Myocyte (in vitro differentiated cells): Measurements from ENCODE around the gene MIF. TPM values are rescaled to one million over a fixed set of nuclear protein-coding genes. Genes with fewer than 3 reads are reported as not detected.
"Not testable (repeated sequence)": the region's sequence is repeated elsewhere in the genome, so short reads cannot be mapped to it uniquely, and the experiment has no call there.

Source experiments
- DNase-seq: peaks from one replicate; pipeline ENCODE4 v3.0.0-alpha.2; 2012; ENCODE audit warnings: low read depth
- polyA plus RNA-seq: library from polyadenylated mRNA; unstranded; fragments of >200 nt; gene quantifications from one replicate; pipeline ENCODE4 v1.2.1, GENCODE V29; 2012; ENCODE audit warnings: missing spikeins
- total RNA-seq: library from RNA; depleted of rRNA; stranded (reverse); fragments of >200 nt; gene quantifications from 2 replicates; pipeline ENCODE4 v1.2.3, GENCODE V29; 2014

The MIF gene
- total RNA-seq = 374 and 603 TPM in 2 replicates
- polyA plus RNA-seq = 1,227 TPM

GRCh38 chr22:23893945-23894709, at the start of gene MIF:
Gene MIF, plus strand, starts transcription at chr22:23894383. Its CDS starts 92 bp downstream, at chr22:23894475.
- DNase-seq = peak; percentile 93

- no peak for DNase-seq
Measured at GRCh38 chr22:23844739-23845202, 49.4 kb upstream of the MIF start.

- DNase-seq = no peak
Measured at GRCh38 chr22:23845265-23846080, 48.7 kb upstream of the MIF start.

GRCh38 chr22:23846081-23846469, 48.1 kb upstream of the MIF start:
- no peak for DNase-seq

GRCh38 chr22:23847310-23847920, 46.8 kb upstream of the MIF start:
- no peak for DNase-seq

GRCh38 chr22:23847991-23848864, 46.0 kb upstream of the MIF start:
- DNase-seq = no peak

GRCh38 chr22:23849009-23850006, 44.9 kb upstream of the MIF start:
- peak; percentile 73 for DNase-seq

- no peak for DNase-seq
Measured at GRCh38 chr22:23850136-23850611, 44.0 kb upstream of the MIF start.

GRCh38 chr22:23856721-23857605, 37.2 kb upstream of the MIF start:
- DNase-seq = peak; percentile 35

- peak; percentile 99 for DNase-seq
Measured at GRCh38 chr22:23857606-23858483, 36.3 kb upstream of the MIF start, which contains the start of gene SLC2A11. Gene SLC2A11, plus strand, starts transcription at chr22:23857875. Its CDS starts 125 bp downstream, at chr22:23858000.

- DNase-seq = no peak
Measured at GRCh38 chr22:23858484-23858815, 35.7 kb upstream of the MIF start.

GRCh38 chr22:23859201-23859600, 35.0 kb upstream of the MIF start:
- DNase-seq = no peak

GRCh38 chr22:23860187-23860586, 34.0 kb upstream of the MIF start:
- not testable (repeated sequence) for DNase-seq

- DNase-seq = peak; percentile 51
Measured at GRCh38 chr22:23862103-23862502, 32.1 kb upstream of the MIF start.

- peak; percentile 51 for DNase-seq
Measured at GRCh38 chr22:23864499-23865154, 29.6 kb upstream of the MIF start.

GRCh38 chr22:23868580-23868979, 25.6 kb upstream of the MIF start:
- DNase-seq = no peak

GRCh38 chr22:23874871-23875270, 19.3 kb upstream of the MIF start:
- DNase-seq = no peak
